ENCODE results near the gene GNG14. TPM values are rescaled to one million over a fixed set of nuclear protein-coding genes. Genes with fewer than 3 reads are reported as not detected.
"Not testable (repeated sequence)": the region's sequence is repeated elsewhere in the genome, so short reads cannot be mapped to it uniquely, and the experiment has no call there.

Gene GNG14
- total RNA-seq: not detected in 2 replicates

GRCh38 chr19:12687496-12688196 lies at the start of gene GNG14:
GNG14 (plus strand) TSS chr19:12687998; CDS start chr19:12688049, 51 bp downstream.
- no peak for DNase-seq

DNA sequence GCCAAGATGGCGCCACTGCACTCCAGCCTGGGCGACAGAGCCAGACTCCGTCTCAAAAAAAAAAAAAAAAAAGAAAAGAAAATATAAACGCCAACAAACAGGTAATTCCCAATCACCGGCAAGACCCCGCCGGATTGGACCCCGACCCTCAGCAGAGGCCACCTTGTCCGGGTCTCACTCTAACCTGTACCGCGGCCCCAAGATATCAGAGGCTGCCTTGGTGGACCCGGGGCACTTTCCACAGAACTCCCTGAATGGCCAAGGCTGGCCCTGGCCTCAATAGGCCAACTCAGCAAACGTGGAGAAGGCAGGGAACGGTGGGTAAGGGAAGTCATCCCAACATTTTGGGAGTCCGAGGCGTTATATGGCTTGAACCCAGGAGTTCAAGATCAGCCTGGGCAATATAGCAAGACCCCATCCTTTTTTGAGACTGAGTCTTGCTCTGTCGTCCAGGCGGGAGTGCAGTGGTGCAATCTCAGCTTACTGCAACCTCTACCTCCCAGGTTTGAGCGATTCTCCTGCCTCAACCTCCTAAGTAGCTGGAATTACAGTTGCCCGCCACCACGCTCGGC lies 49.1 kb upstream of the GNG14 start:
- DNase-seq: no peak

DNA sequence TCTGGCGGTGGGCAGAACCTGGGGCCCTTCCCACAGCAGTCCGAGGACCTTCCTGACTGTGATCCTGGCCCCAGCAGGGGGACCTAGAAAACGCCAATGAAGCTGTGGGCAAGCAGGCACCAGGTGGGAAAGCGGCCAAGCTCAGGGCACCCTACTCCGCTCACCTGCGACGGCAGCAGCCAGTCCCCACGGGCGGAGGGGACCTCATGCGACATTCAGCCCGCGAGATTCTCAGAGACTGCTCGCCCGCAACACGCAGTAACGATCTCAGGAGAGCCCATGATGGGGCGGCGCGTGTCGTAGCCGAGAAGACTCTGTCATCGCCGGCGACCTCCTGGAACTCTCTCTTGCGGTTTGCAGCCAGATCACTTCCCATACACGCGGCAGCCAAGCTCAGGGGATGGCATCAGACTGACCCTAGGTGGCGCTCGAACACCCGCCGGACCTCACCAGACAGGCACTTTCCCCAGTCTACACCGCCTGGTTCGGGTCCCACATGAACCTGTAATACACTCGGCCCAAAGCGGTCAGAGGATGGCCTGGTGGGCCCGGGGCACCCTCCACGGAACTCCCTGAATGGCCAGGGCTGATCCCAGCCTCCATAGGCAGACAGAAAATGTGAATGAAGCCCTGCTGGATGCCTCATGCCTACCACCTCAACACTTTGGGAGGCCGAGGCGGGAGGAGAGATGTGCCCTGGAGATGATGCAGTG lies 47.7 kb upstream of the GNG14 start:
- peak; percentile 84 for DNase-seq

DNA sequence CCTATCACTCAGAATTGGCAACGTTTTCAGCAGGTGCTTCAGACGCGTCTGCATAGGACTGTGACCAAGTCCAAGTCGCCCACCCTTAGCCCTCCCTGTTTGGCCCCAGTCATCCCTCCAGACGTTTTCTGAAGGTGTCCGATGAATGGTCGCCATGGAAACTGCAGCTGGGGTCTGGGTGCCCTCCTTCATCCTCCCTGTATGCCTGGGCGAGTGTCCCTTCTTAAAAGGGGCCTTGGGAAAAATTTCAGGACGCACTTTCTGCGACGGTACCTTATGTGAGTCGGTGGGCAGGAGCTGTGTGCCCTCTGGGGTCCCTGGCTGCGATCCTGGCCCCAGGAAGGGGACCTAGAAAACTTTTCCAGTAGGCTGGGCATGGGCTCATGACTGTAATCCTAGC lies 46.3 kb upstream of the GNG14 start:
- no peak for DNase-seq

DNA sequence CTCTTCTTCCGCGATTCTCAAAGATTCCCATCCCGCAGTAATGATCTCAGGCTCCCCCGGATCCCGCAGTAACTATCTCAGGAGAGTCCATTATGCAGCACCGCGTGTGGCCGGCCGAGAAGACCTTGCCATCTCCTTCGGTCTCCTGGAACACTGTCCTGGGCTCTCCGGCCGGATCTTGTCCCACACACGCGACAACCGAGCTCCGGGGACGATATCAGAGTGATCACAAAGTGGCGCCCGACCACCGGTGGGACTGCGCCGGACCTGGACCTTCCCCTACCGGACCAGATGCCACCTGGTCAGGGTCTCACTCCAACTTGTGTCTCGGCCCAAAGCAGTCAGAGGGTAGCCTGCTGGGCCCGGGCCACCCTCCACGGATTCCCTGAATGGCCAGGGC lies 45.3 kb upstream of the GNG14 start:
- DNase-seq: no peak

GRCh38 chr19:12643716-12644115 lies 44.1 kb upstream of the GNG14 start:
- not testable (repeated sequence) for DNase-seq

DNA sequence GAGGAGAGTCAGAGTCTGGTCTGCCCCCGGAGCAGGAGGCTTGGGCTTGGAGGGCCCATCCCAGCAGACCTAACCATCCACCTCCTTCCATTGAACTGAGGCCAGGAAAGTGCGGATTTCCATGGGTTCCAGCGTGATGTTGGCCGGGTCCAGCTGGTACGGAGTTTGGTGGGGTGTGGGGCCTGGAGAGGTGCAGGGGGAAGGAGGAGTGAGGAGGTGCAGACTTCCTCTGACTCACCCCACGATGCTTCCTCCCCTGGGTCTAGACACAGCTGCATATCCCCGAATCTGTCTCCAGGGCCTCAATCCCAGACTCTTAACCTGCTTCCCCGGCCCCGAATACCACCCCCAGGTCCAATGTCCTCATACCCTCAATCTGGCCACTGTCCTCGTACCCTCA lies 41.2 kb upstream of the GNG14 start:
- no peak for DNase-seq

GRCh38 chr19:12647047-12647446 lies 40.8 kb upstream of the GNG14 start:
- no peak for DNase-seq

DNA sequence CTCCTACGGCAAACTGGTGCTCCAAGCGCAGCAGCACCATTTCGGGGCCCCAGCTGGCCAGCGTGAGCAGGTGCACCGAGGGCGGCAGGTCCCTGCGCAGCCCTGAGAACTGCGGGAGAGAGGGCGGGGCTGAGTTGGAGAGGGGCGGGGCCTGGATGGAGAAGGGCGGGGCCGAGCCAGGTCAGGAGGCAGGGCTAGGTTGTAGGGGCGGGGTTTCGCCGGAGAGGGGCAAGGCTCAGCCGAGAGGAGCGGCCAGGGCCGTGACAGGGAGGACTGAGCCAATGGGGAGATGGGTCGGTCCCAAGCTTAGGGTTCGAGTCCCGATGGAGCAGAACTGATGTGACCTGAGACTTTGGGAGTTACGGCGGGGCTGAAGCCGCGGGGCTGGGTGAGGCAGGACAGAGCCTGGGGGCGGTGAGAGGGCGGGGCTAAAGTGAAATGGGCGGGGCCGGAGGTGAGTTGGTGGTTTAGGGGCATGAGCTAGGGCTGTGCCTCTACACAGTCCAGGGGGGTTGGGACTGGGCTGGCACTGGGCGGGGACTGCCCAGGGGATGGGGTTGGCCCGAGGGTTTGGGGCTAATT lies 40.2 kb upstream of the GNG14 start:
- peak; percentile 56 for DNase-seq

- DNase-seq: peak; percentile 38
These were observed 39.7 kb upstream of the GNG14 start for GRCh38 chr19:12648088-12648487.

- no peak for DNase-seq
These were observed 37.9 kb upstream of the GNG14 start for GRCh38 chr19:12649941-12650340.

- DNase-seq: no peak
These were observed 35.6 kb upstream of the GNG14 start for GRCh38 chr19:12652219-12652618.

DNA sequence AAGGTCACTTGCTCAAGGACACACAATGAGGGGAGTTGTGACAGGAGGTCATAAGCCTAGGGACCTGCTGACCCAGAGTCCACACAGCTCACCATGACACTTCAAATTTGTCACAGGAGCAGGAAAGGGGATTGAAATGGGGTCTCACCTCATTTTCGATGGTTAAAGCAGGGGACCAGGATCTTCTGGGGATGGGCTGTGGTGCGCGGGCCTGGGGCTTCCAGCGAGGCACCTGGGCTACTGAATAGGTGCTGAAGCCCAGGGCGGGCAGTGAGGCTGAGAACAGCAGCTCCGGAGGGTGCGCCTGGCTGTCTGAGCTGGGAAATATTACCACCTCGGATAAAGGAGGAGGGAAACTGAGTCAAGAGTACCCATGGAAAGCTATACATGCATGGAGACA lies 32.3 kb upstream of the GNG14 start:
- no peak for DNase-seq

DNA sequence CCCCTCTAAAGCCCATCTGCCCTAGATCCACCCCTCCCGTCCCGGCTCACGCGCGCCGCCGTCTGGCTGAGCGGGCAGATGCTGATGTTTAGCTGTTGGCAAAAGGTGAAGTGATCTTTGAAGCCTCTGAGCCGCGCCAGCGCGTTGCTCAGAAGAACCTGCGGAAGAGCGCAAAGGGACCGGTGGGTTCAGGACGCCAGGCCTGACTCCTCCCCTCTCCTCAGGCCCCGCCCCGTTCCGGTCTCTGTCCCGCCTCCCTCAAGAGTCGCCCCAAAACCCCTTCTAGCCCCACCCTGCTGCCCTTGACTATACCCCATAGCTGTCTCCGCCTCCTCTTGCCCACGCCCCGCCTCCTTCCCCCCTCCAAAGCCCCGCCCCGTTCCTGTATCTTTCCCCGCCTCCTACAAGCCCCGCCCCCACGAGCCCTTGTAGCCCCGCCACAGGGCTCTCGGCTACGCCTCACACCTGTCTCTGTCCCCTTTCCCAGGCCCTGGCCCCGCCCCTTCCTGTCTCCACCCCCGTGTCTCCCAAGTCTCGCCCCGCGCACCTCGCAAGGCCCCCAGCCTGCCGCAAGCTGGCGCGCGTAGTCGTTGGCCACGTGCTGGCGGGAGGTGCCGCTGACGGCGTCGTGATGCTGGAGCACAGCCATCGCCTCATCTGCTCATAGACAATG lies 30.8 kb upstream of the GNG14 start:
- DNase-seq: no peak

DNA sequence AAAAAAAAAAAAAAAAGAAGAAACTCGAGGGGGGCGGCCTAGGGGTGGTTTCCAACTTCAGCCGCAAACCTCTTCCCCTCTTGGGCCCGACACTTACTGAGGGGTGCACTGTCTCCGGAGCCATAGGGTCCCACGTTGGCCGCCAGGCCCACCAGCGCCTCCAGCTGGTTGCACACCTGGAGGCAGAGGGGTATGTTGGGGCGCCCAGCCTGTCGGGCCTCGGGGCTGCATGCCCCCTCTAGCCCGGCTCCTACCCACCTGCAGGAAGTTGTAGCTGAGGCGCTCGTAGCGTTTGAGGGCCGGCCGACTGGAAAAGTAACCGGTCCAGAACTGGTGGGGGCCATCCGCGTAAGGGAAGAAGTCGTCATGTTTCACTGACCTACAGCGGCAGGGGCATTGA lies 29.8 kb upstream of the GNG14 start:
- no peak for DNase-seq

DNA sequence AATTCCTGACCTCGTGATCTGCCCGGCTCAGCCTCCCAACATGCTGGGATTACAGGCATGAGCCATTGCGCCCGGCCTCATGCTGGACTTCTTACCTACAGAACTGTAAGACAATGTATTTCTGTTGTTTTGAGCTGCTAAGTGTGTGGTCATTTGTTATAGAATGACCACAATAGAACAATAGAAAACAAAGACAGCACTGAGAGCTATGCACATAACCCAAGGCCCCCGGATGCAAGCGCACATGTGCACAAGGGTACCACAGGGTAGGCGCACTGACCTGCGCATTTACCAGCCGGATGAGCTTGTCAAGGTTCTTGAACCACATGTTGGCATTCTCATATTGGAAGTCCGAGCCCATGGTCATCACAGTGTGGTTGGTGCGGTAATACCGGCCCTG lies 26.8 kb upstream of the GNG14 start:
- no peak for DNase-seq

- no peak for DNase-seq
These were observed 23.2 kb upstream of the GNG14 start for GRCh38 chr19:12664406-12665280.

- no peak for DNase-seq
These were observed 22.6 kb upstream of the GNG14 start for GRCh38 chr19:12665281-12665573.

DNA sequence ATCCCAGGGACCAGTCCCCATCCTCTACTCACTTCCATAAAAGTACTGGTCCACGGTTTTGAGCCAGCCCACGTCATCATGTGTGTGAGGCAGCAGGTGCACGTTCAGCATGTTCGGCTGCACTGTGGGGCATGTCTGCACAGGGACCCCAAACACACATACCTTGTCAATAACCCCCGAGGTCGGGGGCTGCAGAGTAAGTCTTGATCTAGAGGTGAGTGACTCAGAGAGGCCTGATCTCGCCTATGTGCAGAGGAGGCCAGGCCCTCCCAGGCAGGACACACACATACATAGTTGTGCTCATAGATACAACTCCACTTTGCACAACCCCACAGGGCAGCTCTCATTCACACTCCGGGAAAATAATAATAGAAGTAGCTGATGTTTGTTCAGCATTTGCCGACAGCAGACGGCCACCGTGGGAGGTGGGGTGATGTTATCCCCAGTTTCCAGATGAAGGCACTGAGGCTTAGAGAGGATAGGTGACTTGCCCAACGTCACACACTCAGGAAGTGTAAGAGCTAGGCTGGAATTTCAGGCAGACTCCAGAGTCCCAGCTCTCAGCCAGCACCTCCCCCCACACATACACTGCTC lies 22.0 kb upstream of the GNG14 start:
- peak; percentile 23 for DNase-seq

DNA sequence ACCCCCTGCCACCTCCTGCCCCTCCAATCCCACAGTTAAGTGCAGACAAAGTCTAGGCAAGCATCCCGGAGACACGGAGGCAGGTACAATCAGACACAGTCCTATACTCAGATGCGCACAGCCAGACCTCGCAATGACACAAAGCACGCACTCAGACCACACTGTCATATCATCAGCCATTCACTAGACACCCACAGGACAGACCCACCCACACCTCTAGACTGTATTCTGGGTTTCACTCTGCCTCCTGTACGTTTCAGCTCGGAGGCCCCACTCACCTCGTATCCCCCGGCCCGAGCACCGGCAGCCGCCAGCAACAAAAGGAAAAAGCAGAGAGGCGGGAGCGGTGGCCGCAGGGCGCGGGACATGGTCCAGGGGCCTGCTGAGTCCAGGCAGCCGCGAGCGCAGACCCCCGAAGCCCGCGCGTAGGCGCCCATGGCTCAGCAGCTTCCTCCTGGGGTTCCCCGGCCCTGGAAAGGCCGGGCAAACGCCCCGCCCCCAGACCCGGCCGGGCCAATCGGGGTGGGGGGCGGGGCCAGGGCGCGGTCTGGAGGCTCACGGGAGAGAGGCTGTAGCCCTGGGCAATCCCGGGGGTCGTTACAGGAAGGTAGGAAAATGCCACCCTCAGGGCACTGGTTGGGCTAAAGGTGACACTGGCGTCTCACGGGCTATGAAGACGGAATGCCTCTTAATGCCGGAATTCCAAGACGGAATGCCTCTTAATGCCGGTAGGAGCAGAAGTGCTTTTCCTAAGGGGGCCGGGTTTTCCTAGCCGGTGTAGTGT lies 21.3 kb upstream of the GNG14 start, which contains the start of the genes MAN2B1 and WDR83:
Gene MAN2B1 (minus strand): TSS at position 478 of the 784 bp plus-strand sequence. CDS start 41 bp downstream, at position 437.
Gene WDR83 (plus strand): TSS at position 543 of the 784 bp plus-strand sequence. CDS start 2,984 bp downstream, outside the sequence.
- peak; percentile 77 for DNase-seq
